Aorta (tissue), 5 donors: Measurements from ENCODE around the gene CD200. TPM values are rescaled to one million over a fixed set of nuclear protein-coding genes. Genes with fewer than 3 reads are reported as not detected.

Experiments
- ATAC-seq: fragments of 200-7000 bp; cut with Tn5 transposase; one replicate; pipeline ENCODE4 v1.9.1; 2022; ENCODE audit warnings: moderate library complexity; ENCODE audit not compliant: low FRiP score
- DNase-seq, 2 donors: peaks; one replicate each; pipeline ENCODE4 v3.0.0-alpha.2; 2020
- H3K27ac ChIP-seq, 2 donors: one replicate each; pipeline ENCODE4 v1.5.1; 2013; ENCODE audit warnings: low read length in 2 of 2, mild to moderate bottlenecking in 2 of 2, moderate library complexity in 2 of 2, control low read depth in 1 of 2, inconsistent platforms in 1 of 2, low read depth in 1 of 2
- H3K27me3 ChIP-seq, 2 donors: one replicate each; pipeline ENCODE4 v1.6.1; 2013; ENCODE audit warnings: control low read depth in 1 of 2, low read length in 1 of 2, mild to moderate bottlenecking in 1 of 2, moderate library complexity in 1 of 2; ENCODE audit not compliant: insufficient read depth in 2 of 2, control insufficient read depth in 1 of 2
- H3K36me3 ChIP-seq, 2 donors: one replicate each; pipeline ENCODE4 v1.6.1; 2013; ENCODE audit warnings: control low read depth in 1 of 2, low read length in 1 of 2, mild to moderate bottlenecking in 1 of 2; ENCODE audit not compliant: insufficient read depth in 2 of 2, control insufficient read depth in 1 of 2
- H3K4me1 ChIP-seq, 2 donors: one replicate each; pipeline ENCODE4 v1.6.1; 2013; ENCODE audit warnings: low read length in 2 of 2, control low read depth in 1 of 2, mild to moderate bottlenecking in 1 of 2, moderate library complexity in 1 of 2; ENCODE audit not compliant: insufficient read depth in 2 of 2, control insufficient read depth in 1 of 2
- H3K4me3 ChIP-seq, 2 donors: one replicate each; pipeline ENCODE4 v1.5.1; 2013; ENCODE audit warnings: low read length in 2 of 2, control low read depth in 1 of 2, mild to moderate bottlenecking in 1 of 2
- H3K9me3 ChIP-seq: one replicate; pipeline ENCODE4 v1.6.1; 2013; ENCODE audit warnings: mild to moderate bottlenecking, low read length; ENCODE audit not compliant: control insufficient read depth
- WGBS, 2 donors: extraction: QIAGEN DNeasy Blood & Tissue Kit; methylation state at CpG; one replicate each; pipeline ENCODE4 v1.1.7; 2013; 5-methylcytosine and 5-hydroxymethylcytosine counted together
- intact Hi-C, 2 donors: fragments of 100-400 bp; cut with DNase I; formaldehyde crosslinking; loops; one replicate each; pipeline versions ENCODE4 v1.14.2 to v1.15.0; 2022
- polyA plus RNA-seq, 2 donors: library from polyadenylated mRNA; stranded (reverse); fragments of 200-250 nt; gene quantifications; one replicate each; pipeline ENCODE4 v1.2.3, GENCODE V29; 2013
- total RNA-seq, 2 donors: library from RNA; stranded (reverse); fragmentation: NEBNext Ultra II Directional; extraction: Animal tissue kit (Norgen Biotek cat#: 25700); gene quantifications; one replicate each; pipeline ENCODE4 v1.2.1, GENCODE V29; 2021
- donor health status: healthy with polysubstance abuse.
- donor health status: Bipolar disorder and iron deficiency.
- donor health status: DM: no; HTN: no; CAD: no.
- donor health status: DM: no; HTN: no; CAD: no.
- donor health status: DM: yes; HTN: yes; CAD: no.

CD200 gene
- total and polyA plus RNA-seq, 4 donors, result 15.8 to 45.3 (median 29.9) TPM

DNA sequence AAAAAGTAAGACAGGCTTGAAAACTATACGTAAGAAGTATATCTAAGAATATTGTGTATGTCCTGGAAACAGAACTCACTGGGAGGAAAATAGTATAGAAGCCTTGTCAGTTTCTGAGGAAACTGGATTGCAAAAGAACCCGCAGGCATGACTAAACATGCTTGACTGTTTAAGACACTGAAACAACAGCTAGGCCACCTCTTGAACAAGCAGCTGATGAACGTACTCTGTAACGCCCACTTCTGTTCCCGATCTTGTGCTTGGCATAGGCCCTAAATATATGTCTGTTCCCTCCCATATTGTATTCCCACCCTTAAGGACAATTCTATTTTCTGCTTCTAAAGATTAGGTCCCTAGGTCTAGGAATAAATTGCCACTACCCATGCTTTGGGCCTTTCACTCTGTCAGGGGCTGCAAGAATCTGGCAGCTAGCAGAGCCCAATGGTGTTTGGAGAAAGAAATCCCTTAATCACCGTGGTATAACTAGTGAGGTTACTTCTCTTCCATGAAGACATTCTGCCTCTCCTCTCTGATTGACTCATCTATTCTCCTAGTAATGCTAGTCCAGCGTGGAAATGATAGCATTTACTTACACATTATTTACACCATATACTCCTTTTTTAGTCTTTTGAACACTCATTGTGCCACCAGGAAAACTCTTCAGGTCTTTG, 46.2 kb downstream of the CD200 start:
- peak overlapping the region; percentile 21 to 28 for H3K27ac ChIP-seq
- no peaks in the 10 kb centered on the region for H3K36me3 ChIP-seq
- H3K4me1 ChIP-seq, result peaks cover 4 to 15% of the 10 kb centered on the region in 2 donors
- intact Hi-C loops, result no loop called here
- ATAC-seq (no peak), DNase-seq (no peak)
- no peaks in the 10 kb centered on the region for H3K9me3 ChIP-seq
- 49 to 55% methylated on average over 7 of the region's 7 CpGs for WGBS, 2 donors
- no peaks in the 10 kb centered on the region for H3K27me3 ChIP-seq
- no peak overlapping the region for H3K4me3 ChIP-seq

DNA sequence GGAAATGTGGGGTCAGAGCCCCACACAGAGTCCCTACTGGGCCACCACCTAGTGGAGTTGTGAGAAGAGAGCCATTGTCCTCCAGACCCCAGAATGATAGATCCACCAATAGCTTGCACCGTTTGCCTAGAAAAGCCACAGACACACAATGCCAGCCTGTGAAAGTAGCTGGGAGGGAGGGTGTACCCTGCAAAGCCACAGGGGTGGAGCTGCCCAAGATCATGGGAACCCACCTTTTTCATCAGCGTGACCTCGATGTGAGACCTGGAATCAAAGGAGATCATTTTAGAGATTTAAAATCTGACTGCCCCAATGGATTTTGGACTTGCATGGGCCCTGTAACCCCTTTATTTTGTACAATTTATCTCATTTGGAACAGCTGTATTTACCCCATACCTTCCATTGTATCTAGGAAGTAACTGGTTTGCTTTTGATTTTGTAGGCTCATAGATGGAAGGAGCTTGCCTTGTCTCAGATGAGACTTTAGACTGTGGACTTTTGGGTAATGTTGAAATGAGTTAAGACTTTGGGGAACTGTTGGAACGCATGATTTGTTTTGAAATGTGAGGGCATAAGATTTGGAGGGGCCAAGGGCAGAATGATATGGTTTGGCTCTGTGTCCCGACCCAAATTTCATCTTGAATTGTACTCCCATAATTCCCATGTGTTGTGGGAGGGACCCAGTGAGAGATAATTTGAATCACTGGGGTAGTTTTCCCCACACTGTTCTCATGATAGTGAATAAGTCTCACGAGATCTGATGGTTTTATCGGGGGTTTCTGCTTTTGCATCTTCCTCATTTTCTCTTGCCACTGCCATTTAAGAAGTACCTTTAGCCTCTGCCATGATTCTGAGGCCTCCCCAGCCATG, 49.0 kb downstream of the CD200 start:
- H3K36me3 ChIP-seq, result no peaks in the 10 kb centered on the region
- H3K4me1 ChIP-seq, result peaks cover 4 to 11% of the 10 kb centered on the region in 2 donors
- H3K27me3 ChIP-seq, result no peaks in the 10 kb centered on the region
- no peaks in the 10 kb centered on the region for H3K9me3 ChIP-seq
- H3K27ac ChIP-seq, result no peak overlapping the region
- WGBS, 2 donors, result 82 to 85% methylated on average over 7 of the region's 7 CpGs
- no peak for ATAC-seq
- no peak for DNase-seq
- H3K4me3 ChIP-seq, result no peak overlapping the region
- intact Hi-C loops, result no loop called here

DNA sequence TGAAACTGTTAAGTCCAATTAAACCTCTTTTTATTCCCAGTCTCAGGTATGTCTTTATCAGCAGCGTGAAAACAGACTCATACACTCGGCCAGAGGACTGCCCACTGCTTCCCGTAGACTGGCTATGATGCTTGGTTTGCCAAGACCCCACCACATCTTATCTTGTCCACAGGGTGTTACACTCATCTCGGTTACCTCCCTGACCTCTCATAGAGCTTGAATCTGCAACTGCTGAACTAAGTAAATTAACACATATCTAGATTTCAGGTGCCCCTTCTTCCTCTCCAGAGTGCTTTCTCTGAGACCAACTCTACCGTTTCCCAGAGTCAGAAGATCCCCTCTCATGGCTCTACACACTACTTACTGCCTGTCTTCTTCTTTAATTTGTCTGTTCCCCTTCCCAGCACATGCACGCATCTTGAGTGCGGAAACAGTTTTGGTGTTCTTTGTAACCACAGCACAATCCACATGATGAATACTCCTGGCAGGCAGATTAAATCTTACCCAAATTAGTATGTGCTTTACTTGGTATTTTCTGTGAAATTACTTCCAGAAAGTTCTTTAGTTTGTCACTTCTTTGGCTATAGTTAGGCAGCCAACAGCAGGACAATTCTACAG, 49.7 kb downstream of the CD200 start:
- intact Hi-C loops, result no loop called here
- Histone ChIP-seq H3K4me1 (peaks cover 4 to 11% of the 10 kb centered on the region in 2 donors), H3K27me3 (no peaks in the 10 kb centered on the region), H3K9me3 (no peaks in the 10 kb centered on the region), H3K36me3 (no peaks in the 10 kb centered on the region), H3K4me3 (no peak overlapping the region), H3K27ac (peak overlapping the region in 1 of 2 donors; percentile 17)
- DNase-seq, result no peak
- ATAC-seq, result no peak
- WGBS, 2 donors, result 34 to 44% methylated on average over 7 of the region's 7 CpGs

DNA sequence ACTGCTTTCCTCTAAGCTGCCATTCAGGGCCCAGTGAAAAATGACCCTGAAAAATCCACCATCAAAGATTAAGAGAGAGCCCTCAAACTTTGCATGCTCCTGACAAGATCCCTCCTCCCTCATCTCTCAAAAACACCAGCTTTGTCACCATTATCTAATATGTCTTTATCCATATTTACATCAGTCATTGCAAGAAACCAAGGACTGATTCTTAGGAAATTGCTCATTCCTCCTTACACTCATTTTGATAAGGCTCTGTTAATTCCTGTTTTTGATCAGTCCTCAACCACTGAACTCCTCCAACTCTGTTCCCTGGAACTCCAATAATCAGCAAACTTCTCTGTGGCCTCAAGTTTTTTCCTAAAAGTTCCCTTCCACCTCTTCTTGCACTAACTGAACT, 51.8 kb downstream of the CD200 start:
- H3K4me3 ChIP-seq, result no peak overlapping the region
- H3K36me3 ChIP-seq, result no peaks in the 10 kb centered on the region
- ATAC-seq, result no peak
- no peaks in the 10 kb centered on the region for H3K27me3 ChIP-seq
- DNase-seq, result no peak
- H3K9me3 ChIP-seq, result no peaks in the 10 kb centered on the region
- no peak overlapping the region for H3K27ac ChIP-seq
- peaks cover 0 to 4% of the 10 kb centered on the region in 2 donors for H3K4me1 ChIP-seq
- intact Hi-C loops, result no loop called here

DNA sequence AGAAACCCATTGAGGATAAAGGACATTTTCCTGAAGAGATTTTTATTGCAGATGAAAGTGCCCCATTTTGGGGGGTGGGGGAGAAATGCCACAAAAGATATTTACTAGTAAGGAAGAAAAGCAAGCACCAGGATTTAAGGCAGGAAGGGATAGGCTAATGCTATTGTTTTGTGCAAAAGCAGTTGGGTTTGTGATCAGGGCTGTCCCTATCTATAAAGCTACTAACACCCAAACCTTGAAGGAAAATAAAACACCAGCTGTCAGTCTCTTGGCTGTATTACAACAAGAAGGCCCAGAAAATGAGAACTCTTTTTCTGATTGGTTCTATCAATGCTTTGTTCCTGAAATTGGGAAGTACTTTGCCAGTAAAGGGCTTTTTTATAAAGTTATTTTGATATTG, 56.0 kb downstream of the CD200 start:
- H3K27ac ChIP-seq, result no peak overlapping the region
- H3K9me3 ChIP-seq, result no peaks in the 10 kb centered on the region
- DNase-seq, result no peak
- no peak for ATAC-seq
- intact Hi-C loops, result no loop called here
- no peaks in the 10 kb centered on the region for H3K27me3 ChIP-seq
- H3K36me3 ChIP-seq, result no peaks in the 10 kb centered on the region
- H3K4me1 ChIP-seq, result peaks cover 4 to 8% of the 10 kb centered on the region in 2 donors
- H3K4me3 ChIP-seq, result no peak overlapping the region

DNA sequence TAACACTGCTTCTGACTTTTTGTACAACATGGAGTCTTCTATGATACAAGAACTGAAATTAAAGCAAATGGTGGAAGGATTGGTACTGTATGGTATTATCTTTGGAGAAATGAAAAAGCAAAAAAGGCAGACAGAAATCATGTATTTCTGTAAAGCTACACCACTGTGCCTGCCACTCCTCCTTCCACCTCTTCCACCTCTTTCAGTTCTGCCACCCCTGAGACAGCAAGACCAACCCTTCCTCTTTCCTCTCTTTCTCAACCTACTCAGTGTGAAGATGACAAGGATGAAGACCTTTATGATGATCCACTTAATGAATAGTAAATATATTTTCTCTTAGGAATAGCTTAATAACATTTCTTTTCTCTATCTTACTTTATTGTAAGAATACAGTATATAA, 57.0 kb downstream of the CD200 start:
- DNase-seq (no peak), ATAC-seq (no peak)
- no peak overlapping the region for H3K4me3 ChIP-seq
- no peaks in the 10 kb centered on the region for H3K27me3 ChIP-seq
- peak overlapping the region in 1 of 2 donors; percentile 71 for H3K27ac ChIP-seq
- no peaks in the 10 kb centered on the region for H3K36me3 ChIP-seq
- peaks cover 4 to 8% of the 10 kb centered on the region in 2 donors for H3K4me1 ChIP-seq
- no peaks in the 10 kb centered on the region for H3K9me3 ChIP-seq
- intact Hi-C loops, result loop anchor here (5.0 kb wide), 1 partner anchor 58 kb away; the partner anchor contains the start of gene CD200 (in 2 of the 2)

DNA sequence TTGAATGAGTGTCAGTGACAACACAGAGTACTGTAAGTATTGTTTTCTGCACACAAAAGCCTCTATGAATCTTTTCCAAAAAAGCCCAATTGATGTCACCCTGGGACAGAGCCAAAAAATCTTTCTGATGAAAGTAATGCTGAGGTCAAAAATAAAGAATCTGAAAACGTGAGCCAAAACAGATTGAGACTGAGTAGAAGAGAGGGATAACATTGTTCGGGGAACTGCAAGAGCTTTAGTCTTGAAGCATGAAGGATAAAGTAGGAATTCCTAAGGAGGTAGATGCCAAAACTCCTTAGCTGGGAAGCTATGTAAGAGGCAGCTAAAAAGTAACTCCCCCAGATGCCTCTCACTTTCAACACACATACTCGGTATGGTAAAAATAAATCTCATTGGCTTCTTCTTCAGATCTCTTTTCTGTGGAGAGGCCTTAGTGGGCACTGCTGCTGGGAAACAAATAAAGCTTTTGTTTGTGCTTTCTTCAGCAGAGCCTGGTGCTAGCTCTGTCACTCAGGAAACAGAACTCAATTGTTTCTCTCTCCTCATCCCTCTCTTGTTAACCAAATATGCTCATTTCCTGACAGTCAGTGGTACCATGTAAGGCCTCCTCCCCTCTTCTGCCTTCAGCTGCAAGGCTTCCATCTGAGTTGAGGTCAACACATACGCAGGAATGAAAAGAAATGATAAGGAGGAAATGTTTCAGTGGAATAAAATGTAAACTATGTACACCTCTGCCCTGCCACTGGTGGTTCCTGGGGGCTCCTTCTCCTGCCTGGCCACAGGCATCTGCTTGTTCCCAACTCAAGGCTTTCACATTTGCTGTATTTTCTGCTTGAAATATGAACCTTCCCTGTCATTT, 58.1 kb downstream of the CD200 start:
- H3K9me3 ChIP-seq, result no peaks in the 10 kb centered on the region
- 4% methylated on average over 4 of the region's 4 CpGs for WGBS, 2 donors
- peak; percentile 57 for ATAC-seq
- no peaks in the 10 kb centered on the region for H3K36me3 ChIP-seq
- intact Hi-C loops, result loop anchor here (5.0 kb wide), 1 partner anchor 59 kb away; the partner anchor contains the start of gene CD200 (in 2 of the 2)
- H3K4me1 ChIP-seq, result peaks cover 4 to 10% of the 10 kb centered on the region in 2 donors
- H3K27me3 ChIP-seq, result no peaks in the 10 kb centered on the region
- peak overlapping the region; percentile 81 to 100 for H3K27ac ChIP-seq
- no peak for DNase-seq
- no peak overlapping the region for H3K4me3 ChIP-seq

DNA sequence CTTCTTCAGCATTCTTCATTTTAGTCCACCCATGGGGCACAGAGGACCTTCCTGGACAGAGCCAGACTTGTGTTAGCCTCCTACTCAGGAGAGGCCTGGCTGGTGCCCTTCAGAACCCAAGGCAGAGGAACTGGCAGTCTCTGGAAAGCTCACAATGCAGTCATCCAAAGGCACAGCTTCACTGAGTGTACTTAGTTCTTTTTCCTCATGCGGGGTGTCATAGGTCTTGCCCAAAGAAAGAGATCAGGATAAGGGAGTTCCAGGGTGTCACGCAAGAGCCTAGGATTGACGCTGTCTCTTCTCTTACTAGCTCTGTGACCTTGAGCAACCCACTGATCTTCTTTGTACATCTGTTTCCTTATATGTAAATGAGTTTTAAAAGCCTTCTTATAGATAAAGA, 58.7 kb downstream of the CD200 start:
- Histone ChIP-seq H3K4me3 (no peak overlapping the region), H3K9me3 (no peaks in the 10 kb centered on the region), H3K27me3 (no peaks in the 10 kb centered on the region), H3K27ac (peak overlapping the region; percentile 81 to 100), H3K36me3 (no peaks in the 10 kb centered on the region), H3K4me1 (peaks cover 4 to 10% of the 10 kb centered on the region in 2 donors)
- DNase-seq (no peak), ATAC-seq (no peak)
- WGBS, 2 donors, result 67 to 75% methylated on average over 3 of the region's 3 CpGs
- intact Hi-C loops, result loop anchor here (5.0 kb wide), 1 partner anchor 59 kb away; the partner anchor contains the start of gene CD200 (in 2 of the 2)
